ENCODE measurements around the gene DMAP1.

The DMAP1 gene

GRCh38 chr1:44254392-44254910, 41.2 kb downstream of the DMAP1 start:
- no peak for DNase-seq (ENCODE audit: low spot score)

GRCh38 chr1:44256762-44257554, 43.7 kb downstream of the DMAP1 start:
- no peak for DNase-seq (ENCODE audit: low spot score)

- no peak for DNase-seq (ENCODE audit: low spot score)
Measured at GRCh38 chr1:44259090-44259489, 45.8 kb downstream of the DMAP1 start.

- no peak for DNase-seq (ENCODE audit: low spot score)
Measured at GRCh38 chr1:44260792-44261170, 47.5 kb downstream of the DMAP1 start.

GRCh38 chr1:44261171-44261817, 48.0 kb downstream of the DMAP1 start:
- DNase-seq (ENCODE audit: low spot score): no peak

GRCh38 chr1:44261962-44262361, 48.7 kb downstream of the DMAP1 start:
- DNase-seq (ENCODE audit: low spot score): no peak

GRCh38 chr1:44262414-44262813, 49.1 kb downstream of the DMAP1 start:
- DNase-seq (ENCODE audit: low spot score): no peak

- no peak for DNase-seq (ENCODE audit: low spot score)
Measured at GRCh38 chr1:44262816-44263567, 49.7 kb downstream of the DMAP1 start.

GRCh38 chr1:44263568-44264450, 50.5 kb downstream of the DMAP1 start:
- no peak for DNase-seq (ENCODE audit: low spot score)

- DNase-seq (ENCODE audit: low spot score): no peak
Measured at GRCh38 chr1:44264451-44264771, 51.1 kb downstream of the DMAP1 start.

GRCh38 chr1:44265656-44266358, 52.5 kb downstream of the DMAP1 start:
- DNase-seq (ENCODE audit: low spot score): no peak

GRCh38 chr1:44266400-44267344, 53.4 kb downstream of the DMAP1 start:
- no peak for DNase-seq (ENCODE audit: low spot score)

GRCh38 chr1:44267438-44267837, 54.2 kb downstream of the DMAP1 start:
- no peak for DNase-seq (ENCODE audit: low spot score)

- DNase-seq (ENCODE audit: low spot score): no peak
Measured at GRCh38 chr1:44268054-44268453, 54.8 kb downstream of the DMAP1 start.

All from AG08395 (cell line).